HFF-Myc (cell line): ENCODE measurements around the gene NLRP10.

Experiments
- DNase-seq: peaks from one replicate; pipeline ENCODE4 v3.0.0-alpha.2; 2011; ENCODE audit warnings: low read depth; ENCODE audit errors: extremely low read depth
- H3K4me3 ChIP-seq: replicated peaks from 2 replicates; pipeline ENCODE4 v1.5.1; 2011; ENCODE audit warnings: low read depth, mild to moderate bottlenecking, control low read depth, low read length
- TF ChIP-seq, protein P1 (sequence below): IDR thresholded peaks from 2 replicates; pipeline ENCODE4 v1.5.1; 2012; ENCODE audit warnings: mild to moderate bottlenecking, low read depth, low read length, control low read depth; ENCODE audit errors: missing control alignments

Gene NLRP10, protein sequence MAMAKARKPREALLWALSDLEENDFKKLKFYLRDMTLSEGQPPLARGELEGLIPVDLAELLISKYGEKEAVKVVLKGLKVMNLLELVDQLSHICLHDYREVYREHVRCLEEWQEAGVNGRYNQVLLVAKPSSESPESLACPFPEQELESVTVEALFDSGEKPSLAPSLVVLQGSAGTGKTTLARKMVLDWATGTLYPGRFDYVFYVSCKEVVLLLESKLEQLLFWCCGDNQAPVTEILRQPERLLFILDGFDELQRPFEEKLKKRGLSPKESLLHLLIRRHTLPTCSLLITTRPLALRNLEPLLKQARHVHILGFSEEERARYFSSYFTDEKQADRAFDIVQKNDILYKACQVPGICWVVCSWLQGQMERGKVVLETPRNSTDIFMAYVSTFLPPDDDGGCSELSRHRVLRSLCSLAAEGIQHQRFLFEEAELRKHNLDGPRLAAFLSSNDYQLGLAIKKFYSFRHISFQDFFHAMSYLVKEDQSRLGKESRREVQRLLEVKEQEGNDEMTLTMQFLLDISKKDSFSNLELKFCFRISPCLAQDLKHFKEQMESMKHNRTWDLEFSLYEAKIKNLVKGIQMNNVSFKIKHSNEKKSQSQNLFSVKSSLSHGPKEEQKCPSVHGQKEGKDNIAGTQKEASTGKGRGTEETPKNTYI

DNA sequence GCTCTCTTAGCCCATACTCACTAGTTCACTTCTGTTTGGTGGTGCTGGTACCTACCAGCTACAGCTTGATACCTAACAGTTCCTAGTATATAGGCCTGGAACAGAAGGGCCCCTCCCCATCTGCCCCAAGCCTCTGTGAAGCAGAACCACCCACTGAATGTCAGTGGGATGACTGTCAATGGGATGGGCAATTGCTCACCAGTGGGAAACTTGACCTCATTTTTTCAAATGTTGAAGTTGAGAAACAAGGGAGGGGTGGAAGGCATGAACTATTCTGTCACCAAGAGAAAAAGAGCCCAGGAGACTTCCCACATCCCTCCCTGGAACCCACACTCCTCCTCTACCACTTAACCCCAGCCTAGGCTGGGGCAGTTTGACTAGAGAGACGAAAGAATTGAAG, at the start of gene NLRP10:
TSS of gene NLRP10 (minus strand) at position 62 of the 400 bp plus-strand sequence. CDS start 1,952 bp downstream, outside the sequence.
- TF ChIP-seq, protein P1, sequence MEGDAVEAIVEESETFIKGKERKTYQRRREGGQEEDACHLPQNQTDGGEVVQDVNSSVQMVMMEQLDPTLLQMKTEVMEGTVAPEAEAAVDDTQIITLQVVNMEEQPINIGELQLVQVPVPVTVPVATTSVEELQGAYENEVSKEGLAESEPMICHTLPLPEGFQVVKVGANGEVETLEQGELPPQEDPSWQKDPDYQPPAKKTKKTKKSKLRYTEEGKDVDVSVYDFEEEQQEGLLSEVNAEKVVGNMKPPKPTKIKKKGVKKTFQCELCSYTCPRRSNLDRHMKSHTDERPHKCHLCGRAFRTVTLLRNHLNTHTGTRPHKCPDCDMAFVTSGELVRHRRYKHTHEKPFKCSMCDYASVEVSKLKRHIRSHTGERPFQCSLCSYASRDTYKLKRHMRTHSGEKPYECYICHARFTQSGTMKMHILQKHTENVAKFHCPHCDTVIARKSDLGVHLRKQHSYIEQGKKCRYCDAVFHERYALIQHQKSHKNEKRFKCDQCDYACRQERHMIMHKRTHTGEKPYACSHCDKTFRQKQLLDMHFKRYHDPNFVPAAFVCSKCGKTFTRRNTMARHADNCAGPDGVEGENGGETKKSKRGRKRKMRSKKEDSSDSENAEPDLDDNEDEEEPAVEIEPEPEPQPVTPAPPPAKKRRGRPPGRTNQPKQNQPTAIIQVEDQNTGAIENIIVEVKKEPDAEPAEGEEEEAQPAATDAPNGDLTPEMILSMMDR = no peak
- no peak for DNase-seq
- H3K4me3 ChIP-seq = no peak within 1 kb of the TSS

DNA sequence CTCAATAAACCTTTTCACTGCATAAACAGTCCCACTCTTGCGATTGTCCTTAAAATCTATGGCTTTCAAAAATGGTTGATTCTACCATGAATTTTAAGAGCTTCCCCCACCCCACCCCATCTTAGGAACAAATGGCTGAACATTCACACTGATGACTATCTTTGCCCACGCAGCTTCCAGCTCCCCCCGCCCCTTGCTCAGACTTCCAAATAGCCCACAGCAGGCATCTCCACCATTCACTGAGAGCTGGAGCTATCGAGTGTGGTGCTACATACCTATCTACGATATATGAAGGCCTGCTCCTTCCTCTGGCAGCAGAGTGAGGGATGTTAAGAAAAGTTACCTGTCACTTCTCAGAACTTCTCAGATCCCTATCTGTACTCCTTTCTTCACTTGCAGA, 48.6 kb upstream of the NLRP10 start:
- H3K4me3 ChIP-seq = no peak overlapping the region
- no peak for DNase-seq
- TF ChIP-seq, protein P1 = no peak

DNA sequence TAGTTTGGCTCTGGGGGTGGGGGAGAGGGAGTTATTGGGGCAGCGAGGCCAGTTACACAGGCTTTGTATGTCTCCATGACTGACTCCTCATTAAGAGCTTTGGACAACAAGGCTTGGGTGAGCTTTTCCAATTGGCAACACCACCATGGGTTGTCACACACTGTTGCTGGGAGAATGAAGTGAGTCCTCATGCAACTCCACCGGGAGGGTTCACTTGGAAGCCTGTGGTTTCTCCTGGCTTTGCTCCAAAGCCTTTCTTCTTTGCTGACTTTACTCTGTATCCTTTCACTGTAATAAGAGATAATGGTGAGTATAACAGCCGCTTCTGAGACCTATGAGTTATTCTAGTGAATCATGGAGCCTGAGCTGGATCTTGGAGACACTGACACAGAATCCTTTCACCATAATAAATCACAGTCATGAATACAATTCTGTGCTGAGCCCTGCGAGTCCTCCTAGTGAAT, 46.8 kb upstream of the NLRP10 start:
- DNase-seq = no peak

DNA sequence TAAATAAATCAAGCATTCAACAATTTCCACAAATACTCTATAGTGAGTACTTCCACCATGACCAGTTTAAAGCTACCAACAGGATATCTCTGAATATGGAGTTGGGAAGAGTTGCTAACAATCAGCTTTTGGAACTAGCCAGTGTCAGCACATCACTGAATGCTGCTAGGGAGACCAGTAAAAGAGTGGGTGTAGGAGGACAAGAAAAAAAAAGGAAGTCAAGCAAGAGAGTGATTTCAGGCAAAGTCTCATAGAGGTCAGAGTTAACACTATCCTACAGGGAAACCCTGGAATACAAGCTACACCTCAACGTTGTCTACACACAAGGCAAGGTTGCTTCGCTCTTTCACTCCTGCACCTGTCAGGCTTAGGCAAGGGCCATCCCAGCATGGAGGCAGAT, 46.1 kb upstream of the NLRP10 start:
- TF ChIP-seq, protein P1 = no peak
- DNase-seq = no peak
- H3K4me3 ChIP-seq = no peak overlapping the region

More for the DNA sequence above, 46.8 kb upstream of the NLRP10 start:
- TF ChIP-seq, protein P1 = no peak
- no peak overlapping the region for H3K4me3 ChIP-seq

DNA sequence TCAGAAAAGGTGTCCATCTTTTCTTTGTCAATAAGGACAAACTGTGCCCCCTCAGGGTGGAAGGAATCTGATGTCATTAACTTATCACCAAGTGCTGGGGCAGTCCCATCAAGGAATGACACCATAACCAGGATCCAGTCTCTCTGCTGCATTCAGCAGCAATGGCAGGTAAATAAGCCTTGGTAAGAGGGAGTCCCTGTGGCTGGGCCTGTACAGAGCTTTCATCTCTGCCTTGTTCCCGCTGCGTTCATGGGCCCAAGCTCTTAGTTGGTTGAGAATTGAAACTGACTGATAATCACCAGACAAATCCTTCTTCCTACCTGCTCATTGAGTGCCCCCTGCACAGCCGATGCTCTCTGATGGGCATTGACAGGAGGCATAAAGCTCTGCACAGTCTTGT, 44.6 kb upstream of the NLRP10 start:
- TF ChIP-seq, protein P1 = no peak
- H3K4me3 ChIP-seq = no peak overlapping the region
- no peak for DNase-seq

DNA sequence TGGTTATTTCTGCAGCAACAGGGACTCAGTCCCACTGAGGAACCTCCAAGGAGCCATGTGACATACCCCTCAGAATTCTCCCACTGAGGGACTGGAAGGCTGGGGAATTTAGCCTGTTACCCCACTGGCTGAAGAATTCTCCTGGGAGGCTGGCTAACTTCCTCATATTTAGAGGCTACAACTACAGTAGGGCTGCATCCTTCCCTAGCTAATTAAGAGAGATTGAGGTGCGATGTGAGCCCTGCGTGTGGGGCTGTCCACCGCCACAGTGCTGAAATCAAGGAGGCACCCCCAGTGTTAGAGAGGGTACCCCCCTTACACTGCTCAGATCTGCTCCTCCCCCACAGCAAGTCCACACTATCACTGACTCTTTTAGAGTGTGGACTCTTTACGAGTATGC, 43.0 kb upstream of the NLRP10 start:
- no peak for DNase-seq
- TF ChIP-seq, protein P1 = no peak
- no peak overlapping the region for H3K4me3 ChIP-seq
